GM18505 (cell line): Measurements from ENCODE around the gene SMAD6.

ENCODE experiments used
- ATAC-seq: cut with Tn5 transposase; IDR thresholded peaks from one replicate; pipeline ENCODE4 v1.9.1; 2021; ENCODE audit not compliant: unreplicated experiment
- POLR2A ChIP-seq: IDR thresholded peaks from 4 replicates; pipeline ENCODE4 v1.6.1; 2011; ENCODE audit warnings: borderline replicate concordance; ENCODE audit not compliant: insufficient read depth, insufficient read length; ENCODE audit errors: extremely low read depth

SMAD6 gene

GRCh38 chr15:66701422-66702034 lies 508 bp upstream of the SMAD6 start:
- peak; percentile 20 for ATAC-seq
- no peak for TF ChIP-seq POLR2A

- ATAC-seq: no peak
- no peak for TF ChIP-seq POLR2A
These were observed 927 bp downstream of the SMAD6 start for GRCh38 chr15:66702787-66703539.

GRCh38 chr15:66703540-66703941 lies 1.5 kb downstream of the SMAD6 start:
- TF ChIP-seq POLR2A: no peak
- no peak for ATAC-seq

- no peak for ATAC-seq
- no peak for TF ChIP-seq POLR2A
These were observed 2.2 kb downstream of the SMAD6 start for GRCh38 chr15:66704019-66704802.

GRCh38 chr15:66704803-66705153 lies 2.7 kb downstream of the SMAD6 start:
- no peak for ATAC-seq
- no peak for TF ChIP-seq POLR2A

- no peak for ATAC-seq
These were observed 3.5 kb downstream of the SMAD6 start for GRCh38 chr15:66705277-66706146.

GRCh38 chr15:66706225-66706732 lies 4.2 kb downstream of the SMAD6 start:
- no peak for ATAC-seq
- TF ChIP-seq POLR2A: no peak

More at GRCh38 chr15:66705277-66706146, 3.5 kb downstream of the SMAD6 start:
- no peak for TF ChIP-seq POLR2A

- no peak for ATAC-seq
These were observed 4.8 kb downstream of the SMAD6 start for GRCh38 chr15:66706840-66707239.

GRCh38 chr15:66707310-66708082 lies 5.5 kb downstream of the SMAD6 start:
- ATAC-seq: no peak
- no peak for TF ChIP-seq POLR2A

More at GRCh38 chr15:66706840-66707239, 4.8 kb downstream of the SMAD6 start:
- no peak for TF ChIP-seq POLR2A

- no peak for ATAC-seq
- TF ChIP-seq POLR2A: no peak
These were observed 6.4 kb downstream of the SMAD6 start for GRCh38 chr15:66708389-66708788.

- no peak for ATAC-seq
These were observed 7.8 kb downstream of the SMAD6 start for GRCh38 chr15:66709884-66710283.

GRCh38 chr15:66711260-66711659 lies 9.2 kb downstream of the SMAD6 start:
- TF ChIP-seq POLR2A: no peak
- ATAC-seq: no peak

More at GRCh38 chr15:66709884-66710283, 7.8 kb downstream of the SMAD6 start:
- TF ChIP-seq POLR2A: no peak

- TF ChIP-seq POLR2A: no peak
- no peak for ATAC-seq
These were observed 9.8 kb downstream of the SMAD6 start for GRCh38 chr15:66711862-66712261.
